Measurements from ENCODE around the gene TMEM178B.

- TF ChIP-seq CTCF (IDR thresholded peaks at IDR 0.05; ENCODE audit: insufficient read depth, low read length) = no peak
- TF ChIP-seq REST (IDR thresholded peaks at IDR 0.05; ENCODE audit: insufficient replicate concordance, low read depth) = no peak
Measured at GRCh38 chr7:141454338-141454737, 380.5 kb downstream of the TMEM178B start.
